GM19452 (cell line): ENCODE measurements around the gene VPS26C.
A peak's percentile ranks its signal among the peaks of the same experiment; 100 is the strongest.

ENCODE experiments used
- ATAC-seq: cut with Tn5 transposase; IDR thresholded peaks from one replicate; pipeline ENCODE4 v1.9.1; 2021; ENCODE audit not compliant: unreplicated experiment

VPS26C gene

GRCh38 chr21:37266515-37267221 lies 466 bp downstream of the VPS26C start:
- peak; percentile 9 for ATAC-seq

- no peak for ATAC-seq
Measured at GRCh38 chr21:37264808-37265207, 2.3 kb downstream of the VPS26C start.

GRCh38 chr21:37263827-37264600 lies 3.1 kb downstream of the VPS26C start:
- ATAC-seq, result no peak

GRCh38 chr21:37259426-37259825 lies 7.7 kb downstream of the VPS26C start:
- ATAC-seq, result no peak

DNA sequence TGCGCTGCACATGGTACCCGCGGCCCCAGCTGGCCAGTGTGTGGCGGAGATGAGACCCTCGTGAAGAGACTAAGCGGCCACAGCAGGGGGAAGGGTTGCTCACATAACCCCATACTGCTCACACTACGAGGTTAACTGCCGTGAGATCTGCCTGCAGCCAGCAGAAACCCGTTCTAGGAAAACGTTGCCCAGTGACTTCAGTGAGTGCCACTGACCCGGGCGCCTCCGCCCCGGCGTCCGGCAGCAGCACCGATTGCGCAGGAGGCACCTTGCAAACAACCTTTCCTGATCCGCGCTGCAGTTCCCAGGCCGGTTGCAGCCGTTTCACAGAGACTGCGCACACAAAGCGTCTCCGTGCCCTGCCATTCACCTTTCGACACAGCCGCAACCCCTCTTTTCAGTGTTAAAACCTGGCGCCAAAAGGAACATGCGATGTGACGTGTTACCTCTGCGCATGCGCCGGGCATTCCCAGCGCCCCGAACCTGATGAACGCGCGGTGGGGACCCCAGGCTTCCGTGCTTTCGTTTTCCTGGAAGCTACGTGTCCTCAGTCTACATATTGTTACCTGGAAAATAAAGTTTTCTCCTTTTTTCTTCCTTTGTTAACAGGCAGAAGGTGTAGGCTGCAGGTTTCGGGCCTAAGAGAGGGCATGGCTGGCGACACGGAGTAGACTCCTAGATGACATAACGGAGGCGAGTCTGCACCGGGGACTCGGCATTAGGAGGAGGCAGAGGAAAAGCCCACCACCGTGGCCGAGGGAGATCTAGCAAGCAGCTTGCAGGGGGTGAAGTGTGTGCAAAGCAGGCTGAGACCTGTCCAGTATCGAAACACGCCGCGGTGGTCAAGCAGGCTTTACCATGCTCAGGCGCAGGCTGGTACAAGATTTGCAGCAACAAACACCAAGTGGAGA lies 8.9 kb downstream of the VPS26C start:
- ATAC-seq, result peak; percentile 62

GRCh38 chr21:37257511-37257966 lies 9.6 kb downstream of the VPS26C start:
- ATAC-seq, result peak; percentile 27

DNA sequence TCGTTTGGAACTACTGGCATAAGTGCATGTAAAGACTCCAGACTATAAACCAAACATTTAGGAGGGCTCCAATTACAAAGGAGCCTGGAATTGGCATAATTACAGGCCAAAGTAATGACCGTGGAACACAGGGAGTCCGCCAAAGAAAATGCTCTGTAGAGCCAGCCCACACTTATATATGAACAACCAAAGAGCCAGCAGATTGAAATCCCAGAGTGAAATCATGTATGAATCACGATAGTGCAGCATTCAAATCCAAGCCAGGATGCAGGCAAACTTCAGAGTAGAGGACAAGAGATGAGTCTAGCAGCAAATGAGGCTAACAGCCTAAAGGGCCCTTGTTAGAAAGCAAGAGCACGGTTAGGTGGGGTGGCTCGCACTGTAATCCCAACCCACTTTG lies 13.1 kb downstream of the VPS26C start:
- ATAC-seq, result no peak

- ATAC-seq, result no peak
Measured at GRCh38 chr21:37251294-37251634, 15.9 kb downstream of the VPS26C start.

DNA sequence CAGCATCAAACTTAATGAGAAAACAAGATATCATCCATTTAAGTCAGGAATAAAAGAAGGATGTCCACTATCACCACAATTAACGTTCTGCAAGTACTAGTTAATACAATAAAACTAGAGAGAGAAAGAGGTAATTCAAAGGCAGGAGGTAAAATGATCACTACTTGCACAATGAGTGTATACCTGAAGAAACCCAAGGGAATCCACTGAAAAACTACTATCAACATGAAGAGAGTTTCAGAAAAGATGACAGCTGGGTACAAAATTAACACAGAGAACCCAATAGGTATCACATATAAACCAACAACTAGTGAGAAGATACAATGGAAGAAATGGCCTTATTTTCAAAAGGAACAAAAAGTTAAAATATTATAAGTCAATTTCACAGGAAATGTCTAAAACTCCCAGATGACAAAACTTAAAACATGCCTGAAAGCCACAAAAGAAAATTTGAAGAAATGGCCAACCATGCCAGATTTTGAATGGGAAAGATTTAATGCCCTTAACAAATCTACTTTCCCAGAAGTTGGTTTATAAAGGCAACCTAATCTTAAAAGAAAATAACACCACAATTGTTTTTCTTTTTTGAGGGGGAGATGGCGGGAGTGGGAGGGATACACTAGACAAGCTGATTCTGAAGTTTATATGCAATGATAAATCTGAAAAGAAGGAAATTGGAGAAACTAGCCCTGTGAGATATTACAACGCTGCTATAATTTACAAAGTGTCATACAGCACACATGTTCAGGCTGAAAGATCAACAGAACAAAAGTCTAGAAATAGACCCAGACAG lies 17.8 kb downstream of the VPS26C start:
- no peak for ATAC-seq

- no peak for ATAC-seq
Measured at GRCh38 chr21:37248298-37248697, 18.8 kb downstream of the VPS26C start.

DNA sequence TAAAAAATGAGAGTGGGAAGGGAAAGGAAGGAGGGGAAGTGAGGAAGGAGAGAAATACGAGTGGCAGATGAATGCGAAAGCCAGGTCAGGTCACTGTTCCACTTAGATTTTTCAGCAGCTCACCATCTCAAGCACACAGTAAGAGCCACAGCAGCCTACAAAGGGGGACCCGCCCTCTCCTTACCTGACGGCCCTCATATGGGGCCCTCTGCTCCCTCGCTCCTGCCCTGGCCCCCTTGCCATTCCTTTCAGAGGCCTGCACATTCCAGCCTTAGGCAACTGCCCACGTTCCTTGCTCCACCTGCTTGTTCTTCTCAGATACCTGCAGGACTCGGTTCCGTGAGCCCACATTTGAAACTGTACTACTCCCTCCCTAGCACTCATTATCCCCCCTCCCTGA lies 22.0 kb downstream of the VPS26C start:
- ATAC-seq, result no peak

DNA sequence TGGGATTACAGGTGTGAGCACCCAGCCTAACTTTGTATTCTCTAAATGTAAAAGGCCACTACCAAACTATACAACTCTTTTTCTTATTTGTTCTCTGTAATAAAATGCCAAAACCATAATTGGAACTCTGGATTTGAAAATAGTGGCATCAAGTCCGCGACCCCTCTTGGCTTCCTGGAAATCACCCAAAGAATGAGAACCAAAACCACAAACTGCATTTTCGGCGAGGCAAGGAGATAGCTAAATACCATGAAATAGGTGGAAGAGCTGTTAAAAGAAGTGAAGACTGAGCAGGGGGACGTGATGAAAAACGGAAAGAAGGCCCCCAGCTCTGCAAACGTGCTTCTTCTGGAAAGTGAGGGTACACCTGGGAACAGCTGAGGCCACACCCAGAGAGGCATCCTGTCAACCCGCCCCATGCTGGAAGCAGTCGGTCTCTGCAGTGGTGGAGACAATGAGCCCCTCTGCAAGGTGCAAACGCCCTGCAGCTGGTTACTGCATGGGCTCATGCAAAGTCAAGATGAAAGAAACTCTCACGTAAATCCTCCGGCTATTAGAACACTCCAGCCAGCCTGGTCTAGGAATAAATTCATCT lies 22.5 kb downstream of the VPS26C start:
- no peak for ATAC-seq

- ATAC-seq, result no peak
Measured at GRCh38 chr21:37243961-37244360, 23.2 kb downstream of the VPS26C start.

DNA sequence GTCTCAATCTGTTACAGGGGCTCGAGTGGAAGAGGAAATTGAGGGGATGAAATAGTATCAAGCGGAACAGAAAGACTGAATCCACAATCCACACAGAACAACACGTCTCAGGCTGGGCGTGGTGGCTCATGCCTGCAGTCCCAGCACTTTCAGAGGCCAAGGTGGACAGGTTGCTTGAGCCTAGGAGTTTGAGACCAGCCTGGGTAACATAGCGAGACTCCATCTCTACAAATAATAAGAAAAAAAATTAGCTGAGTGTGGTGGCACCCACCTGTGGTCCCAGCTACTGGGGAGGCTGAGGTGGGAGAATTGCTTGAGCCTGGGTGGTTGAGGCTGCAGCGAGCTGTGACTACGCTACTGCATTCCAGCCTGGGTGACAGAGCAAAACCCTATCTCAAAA lies 25.7 kb downstream of the VPS26C start:
- ATAC-seq, result no peak

DNA sequence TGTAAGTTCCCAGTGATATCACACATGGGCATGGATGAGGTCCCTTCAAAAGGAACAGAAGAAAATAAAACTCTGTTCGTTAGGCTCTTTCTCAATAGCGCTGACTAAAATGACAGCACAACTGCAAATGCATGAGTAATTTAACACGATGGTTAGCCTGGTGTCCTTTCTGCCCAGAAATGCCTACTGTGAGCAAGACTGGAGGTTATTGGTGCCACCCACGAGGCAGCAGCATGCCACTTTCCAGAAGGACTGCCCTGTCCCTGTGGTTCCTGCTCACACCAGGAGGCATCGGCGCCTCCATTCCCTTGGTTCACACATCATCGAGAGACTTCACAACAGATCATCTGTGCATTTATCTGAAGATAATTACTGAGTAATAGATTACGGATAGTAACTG lies 26.2 kb downstream of the VPS26C start:
- ATAC-seq, result no peak

DNA sequence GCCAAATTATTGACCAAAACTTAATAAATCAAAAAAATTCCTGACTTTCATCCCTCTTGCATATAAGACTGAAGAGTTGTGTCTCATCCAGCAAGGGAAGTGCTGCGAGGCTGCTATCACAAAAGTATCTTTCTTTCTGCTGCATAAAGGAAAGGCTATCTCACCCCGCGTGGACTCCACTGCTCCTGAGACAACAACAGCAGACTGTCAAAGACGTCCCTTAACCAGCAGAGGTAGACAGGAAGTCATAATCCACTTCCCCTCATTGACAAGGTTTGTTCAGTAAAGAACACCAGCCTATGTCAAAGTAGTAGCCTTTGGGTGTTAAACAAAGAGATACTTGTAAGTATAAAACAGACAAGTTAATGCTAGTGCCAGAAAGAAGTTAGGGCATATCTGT lies 29.4 kb downstream of the VPS26C start:
- no peak for ATAC-seq

GRCh38 chr21:37237346-37237745 lies 29.8 kb downstream of the VPS26C start:
- no peak for ATAC-seq

GRCh38 chr21:37233551-37234146 lies 33.5 kb downstream of the VPS26C start:
- no peak for ATAC-seq

- ATAC-seq, result no peak
Measured at GRCh38 chr21:37232274-37233018, 34.7 kb downstream of the VPS26C start.
